Kidney (tissue), 14 donors: ENCODE measurements around the gene SLC7A4. TPM values are rescaled to one million over a fixed set of nuclear protein-coding genes. Genes with fewer than 3 reads are reported as not detected.
"Not testable (repeated sequence)": the region's sequence is repeated elsewhere in the genome, so short reads cannot be mapped to it uniquely, and the experiment has no call there.

Experiments used
- DNase-seq, 5 donors: peaks; one replicate each; pipeline ENCODE4 v3.0.0-alpha.2; 2013 to 2020
- FAIRE-seq: peaks from 2 replicates; lab custom pipeline; 2012; peaks lifted over from hg19 to GRCh38; lab: Jason Lieb, UNC
- H3K27ac ChIP-seq, 2 donors: one replicate each; pipeline ENCODE4 v1.7.0; 2013; ENCODE audit warnings: low read depth in 2 of 2, low read length in 2 of 2, inconsistent platforms in 1 of 2
- H3K27me3 ChIP-seq: one replicate; pipeline ENCODE4 v1.7.1; 2013; ENCODE audit warnings: low read length, inconsistent platforms; ENCODE audit not compliant: control insufficient read depth, insufficient read depth
- H3K36me3 ChIP-seq, 3 donors: one replicate each; pipeline versions ENCODE4 v1.7.0 to v1.7.1; 2013; ENCODE audit warnings: low read length in 3 of 3, control low read depth in 1 of 3, inconsistent platforms in 1 of 3; ENCODE audit not compliant: insufficient read depth in 3 of 3, control insufficient read depth in 2 of 3
- H3K4me1 ChIP-seq, 3 donors: one replicate each; pipeline versions ENCODE4 v1.7.0 to v1.7.1; 2013; ENCODE audit warnings: low read length in 3 of 3, inconsistent platforms in 1 of 3, low read depth in 1 of 3; ENCODE audit not compliant: control insufficient read depth in 2 of 3, insufficient read depth in 2 of 3
- H3K4me3 ChIP-seq, 3 donors: one replicate each; pipeline versions ENCODE4 v1.7.0 to v1.8.1; 2013; ENCODE audit warnings: low read length in 3 of 3, control low read depth in 1 of 3, inconsistent platforms in 1 of 3
- H3K9ac ChIP-seq, 3 donors: one replicate each; pipeline versions ENCODE4 v1.7.0 to v1.7.1; 2013; ENCODE audit warnings: low read length in 3 of 3, control low read depth in 1 of 3, inconsistent platforms in 1 of 3
- H3K9me3 ChIP-seq, 3 donors: one replicate each; pipeline versions ENCODE4 v1.7.0 to v1.7.1; 2013; ENCODE audit warnings: low read length in 3 of 3, control low read depth in 1 of 3, inconsistent platforms in 1 of 3; ENCODE audit not compliant: control insufficient read depth in 2 of 3, insufficient read depth in 1 of 3
- CTCF ChIP-seq: IDR thresholded peaks from 3 replicates; pipeline ENCODE4 v1.5.1; 2012; ENCODE audit warnings: mild to moderate bottlenecking, moderate library complexity, borderline replicate concordance; ENCODE audit not compliant: insufficient read depth; ENCODE audit errors: extremely low read depth
- intact Hi-C: fragments of 100-400 bp; cut with DNase I; formaldehyde crosslinking; loops from one replicate; pipeline ENCODE4 v1.11.1; 2022
- polyA plus RNA-seq: library from polyadenylated mRNA; stranded (reverse); fragments of 350-450 nt; fragmentation: Illumina TruSeq; extraction: RNeasy Lipid Tissue Mini Kit (QIAGEN cat#74804); gene quantifications from one replicate; pipeline ENCODE4 v1.2.3, GENCODE V29; 2014; ENCODE audit warnings: low read depth, low replicate concordance; ENCODE audit not compliant: insufficient read depth
- total RNA-seq: library from RNA; stranded (reverse); fragmentation: NEBNext Ultra II Directional; extraction: Animal tissue kit (Norgen Biotek cat#: 25700); gene quantifications from one replicate; pipeline ENCODE4 v1.2.1, GENCODE V29; 2021
- donor health status: control.
- donor health status: control.
- donor health status: control.
- donor health status: control.
- donor health status: control.
- donor health status: DM: yes; HTN: yes; CAD: no.
- donor health status: Normal renal cell carcinoma (clear cell type).

The SLC7A4 gene
- total and polyA plus RNA-seq, 2 donors from 2014 or later: 0.57 to 1.2 TPM

- FAIRE-seq: no peak
Measured at GRCh38 chr22:21073023-21073422, 40.7 kb upstream of the SLC7A4 start.

GRCh38 chr22:21071796-21072195 is 39.4 kb upstream of the SLC7A4 start:
- FAIRE-seq, intact Hi-C loops, H3K27me3 ChIP-seq, H3K9me3 ChIP-seq, H3K4me1 ChIP-seq, DNase-seq, H3K36me3 ChIP-seq, H3K27ac ChIP-seq, H3K9ac ChIP-seq, H3K4me3 ChIP-seq: not testable (repeated sequence)

More at GRCh38 chr22:21073023-21073422, 40.7 kb upstream of the SLC7A4 start:
- Histone ChIP-seq H3K9ac (no peak overlapping the region), H3K27me3 (no peaks in the 10 kb centered on the region), H3K27ac (no peak overlapping the region), H3K4me3 (no peak overlapping the region), H3K4me1 (no peaks in the 10 kb centered on the region), H3K9me3 (no peaks in the 10 kb centered on the region), H3K36me3 (no peaks in the 10 kb centered on the region)
- no peak for DNase-seq
- intact Hi-C loops: no loop called here
- TF ChIP-seq CTCF: no peak

- no peak overlapping the region for H3K27ac ChIP-seq
- H3K27me3 ChIP-seq: no peaks in the 10 kb centered on the region
- intact Hi-C loops: no loop called here
- DNase-seq: no peak
- H3K4me3 ChIP-seq: no peak overlapping the region
- no peak for FAIRE-seq
- no peaks in the 10 kb centered on the region for H3K36me3 ChIP-seq
- no peak for TF ChIP-seq CTCF
- H3K9ac ChIP-seq: no peak overlapping the region
- H3K9me3 ChIP-seq: no peaks in the 10 kb centered on the region
- no peaks in the 10 kb centered on the region for H3K4me1 ChIP-seq
Measured at GRCh38 chr22:21070690-21071615, 38.6 kb upstream of the SLC7A4 start.

- intact Hi-C loops: no loop called here
- H3K27ac ChIP-seq: no peak overlapping the region
- DNase-seq (no peak), FAIRE-seq (no peak)
- no peaks in the 10 kb centered on the region for H3K9me3 ChIP-seq
- H3K4me1 ChIP-seq: peaks cover 0 to 3% (median 0%) of the 10 kb centered on the region in 3 donors
- H3K27me3 ChIP-seq: no peaks in the 10 kb centered on the region
- no peak overlapping the region for H3K4me3 ChIP-seq
- H3K9ac ChIP-seq: no peak overlapping the region
- H3K36me3 ChIP-seq: no peaks in the 10 kb centered on the region
- no peak for TF ChIP-seq CTCF
Measured at GRCh38 chr22:21069375-21069774, 37.0 kb upstream of the SLC7A4 start.
